DND-41 (cell line): ENCODE data around the gene ETFRF1.

Source experiments
- EZH2 ChIP-seq: IDR thresholded peaks from 3 replicates; pipeline ENCODE4 v1.6.1; 2012; ENCODE audit warnings: borderline replicate concordance, low read depth, mild to moderate bottlenecking, moderate library complexity, low read length, inconsistent platforms; ENCODE audit not compliant: severe bottlenecking
- TF ChIP-seq, protein P1 (sequence below): IDR thresholded peaks from 2 replicates; pipeline ENCODE4 v1.5.1; 2012; ENCODE audit warnings: borderline replicate concordance, low read length, moderate library complexity, mild to moderate bottlenecking; ENCODE audit not compliant: poor library complexity, severe bottlenecking; ENCODE audit errors: extremely low read depth

GRCh38 chr12:25189656-25190055 is 5.4 kb upstream of the ETFRF1 start:
- TF ChIP-seq, protein P1, sequence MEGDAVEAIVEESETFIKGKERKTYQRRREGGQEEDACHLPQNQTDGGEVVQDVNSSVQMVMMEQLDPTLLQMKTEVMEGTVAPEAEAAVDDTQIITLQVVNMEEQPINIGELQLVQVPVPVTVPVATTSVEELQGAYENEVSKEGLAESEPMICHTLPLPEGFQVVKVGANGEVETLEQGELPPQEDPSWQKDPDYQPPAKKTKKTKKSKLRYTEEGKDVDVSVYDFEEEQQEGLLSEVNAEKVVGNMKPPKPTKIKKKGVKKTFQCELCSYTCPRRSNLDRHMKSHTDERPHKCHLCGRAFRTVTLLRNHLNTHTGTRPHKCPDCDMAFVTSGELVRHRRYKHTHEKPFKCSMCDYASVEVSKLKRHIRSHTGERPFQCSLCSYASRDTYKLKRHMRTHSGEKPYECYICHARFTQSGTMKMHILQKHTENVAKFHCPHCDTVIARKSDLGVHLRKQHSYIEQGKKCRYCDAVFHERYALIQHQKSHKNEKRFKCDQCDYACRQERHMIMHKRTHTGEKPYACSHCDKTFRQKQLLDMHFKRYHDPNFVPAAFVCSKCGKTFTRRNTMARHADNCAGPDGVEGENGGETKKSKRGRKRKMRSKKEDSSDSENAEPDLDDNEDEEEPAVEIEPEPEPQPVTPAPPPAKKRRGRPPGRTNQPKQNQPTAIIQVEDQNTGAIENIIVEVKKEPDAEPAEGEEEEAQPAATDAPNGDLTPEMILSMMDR: no peak
- TF ChIP-seq EZH2: no peak
